ENCODE measurements around the gene TERB1. TPM values are rescaled to one million over a fixed set of nuclear protein-coding genes. Genes with fewer than 3 reads are reported as not detected.

The TERB1 gene
- total RNA-seq, 2 experiments from 2014 or later, result 0.11 to 0.22 TPM

DNA sequence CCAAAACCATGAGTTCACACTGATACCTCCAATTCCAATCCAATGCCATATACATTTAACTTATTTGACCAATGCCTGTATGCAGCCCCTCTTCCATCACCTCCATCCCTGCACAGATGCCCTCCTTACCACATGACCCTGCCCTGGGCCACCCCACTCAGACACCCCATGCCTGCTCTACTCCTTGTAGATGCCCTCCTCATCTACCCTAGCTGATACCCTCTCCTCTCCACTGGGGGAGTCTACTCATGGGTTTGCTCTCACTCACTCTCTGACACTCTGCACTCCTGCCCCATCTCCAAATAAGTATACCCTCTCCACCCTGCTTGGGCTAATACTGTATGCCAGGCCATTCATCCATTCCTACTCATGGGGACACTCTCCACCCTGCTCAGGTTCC, 88.9 kb downstream of the TERB1 start:
- H3K9me3 ChIP-seq (ENCODE audit: control insufficient read depth in 1 of 2, insufficient read depth in 1 of 2, low read length in 2 of 2), result peaks cover 0 to 8% of the 10 kb centered on the region in 2 experiments
- no peaks in the 10 kb centered on the region for H3K36me3 Mint-ChIP-seq (ENCODE audit: low read depth)
- H3K27ac ChIP-seq (ENCODE audit: low read depth in 1 of 2, low read length in 2 of 2), result no peak overlapping the region
- ATAC-seq (ENCODE audit: poor library complexity), result no peak
- no peak overlapping the region for H3K4me3 ChIP-seq (ENCODE audit: low read length)
- H3K4me1 Mint-ChIP-seq (ENCODE audit: low read depth), result no peaks in the 10 kb centered on the region
- POLR2A ChIA-PET, result interaction anchor here (0.7 kb wide), 1 partner anchor 15 kb away, joined by 3 read pairs; no protein-coding TSS in a partner anchor
- TF ChIP-seq, protein P1, sequence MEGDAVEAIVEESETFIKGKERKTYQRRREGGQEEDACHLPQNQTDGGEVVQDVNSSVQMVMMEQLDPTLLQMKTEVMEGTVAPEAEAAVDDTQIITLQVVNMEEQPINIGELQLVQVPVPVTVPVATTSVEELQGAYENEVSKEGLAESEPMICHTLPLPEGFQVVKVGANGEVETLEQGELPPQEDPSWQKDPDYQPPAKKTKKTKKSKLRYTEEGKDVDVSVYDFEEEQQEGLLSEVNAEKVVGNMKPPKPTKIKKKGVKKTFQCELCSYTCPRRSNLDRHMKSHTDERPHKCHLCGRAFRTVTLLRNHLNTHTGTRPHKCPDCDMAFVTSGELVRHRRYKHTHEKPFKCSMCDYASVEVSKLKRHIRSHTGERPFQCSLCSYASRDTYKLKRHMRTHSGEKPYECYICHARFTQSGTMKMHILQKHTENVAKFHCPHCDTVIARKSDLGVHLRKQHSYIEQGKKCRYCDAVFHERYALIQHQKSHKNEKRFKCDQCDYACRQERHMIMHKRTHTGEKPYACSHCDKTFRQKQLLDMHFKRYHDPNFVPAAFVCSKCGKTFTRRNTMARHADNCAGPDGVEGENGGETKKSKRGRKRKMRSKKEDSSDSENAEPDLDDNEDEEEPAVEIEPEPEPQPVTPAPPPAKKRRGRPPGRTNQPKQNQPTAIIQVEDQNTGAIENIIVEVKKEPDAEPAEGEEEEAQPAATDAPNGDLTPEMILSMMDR (IDR thresholded peaks at IDR 0.05), result no peak
- H3K27me3 ChIP-seq (ENCODE audit: control insufficient read depth in 1 of 2, insufficient read depth in 2 of 2, low read length in 2 of 2), result no peaks in the 10 kb centered on the region
- DNase-seq, result no peak
- CTCF ChIA-PET, result interaction anchor here (1.2 kb wide), 1 partner anchor 104 kb away, joined by 3 read pairs; no protein-coding TSS in a partner anchor
- H3K4me3 Mint-ChIP-seq, result no peak overlapping the region
- H3K9me3 Mint-ChIP-seq, result no peaks in the 10 kb centered on the region
- no peak overlapping the region for H3K27ac Mint-ChIP-seq
- peaks cover 15% of the 10 kb centered on the region for H3K27me3 Mint-ChIP-seq
- intact Hi-C loops (cut with DNase I, micrococcal nuclease), result no loop called here
- H3K4me1 ChIP-seq (ENCODE audit: insufficient read depth, low read length), result no peaks in the 10 kb centered on the region
- H3K36me3 ChIP-seq (ENCODE audit: insufficient read depth, low read length), result no peaks in the 10 kb centered on the region

- no peak overlapping the region for H3K27ac ChIP-seq (ENCODE audit: low read depth in 1 of 2, low read length in 2 of 2)
- H3K36me3 Mint-ChIP-seq (ENCODE audit: low read depth), result no peaks in the 10 kb centered on the region
- H3K4me3 Mint-ChIP-seq, result no peak overlapping the region
- H3K4me1 ChIP-seq (ENCODE audit: insufficient read depth, low read length), result no peaks in the 10 kb centered on the region
- ATAC-seq (ENCODE audit: poor library complexity) (no peak), DNase-seq (no peak)
- H3K27me3 ChIP-seq (ENCODE audit: control insufficient read depth in 1 of 2, insufficient read depth in 2 of 2, low read length in 2 of 2), result no peaks in the 10 kb centered on the region
- intact Hi-C loops (cut with DNase I, micrococcal nuclease), result no loop called here
- ChIA-PET POLR2A (no interaction called here), CTCF (no interaction called here)
- peaks cover 15% of the 10 kb centered on the region for H3K27me3 Mint-ChIP-seq
- H3K9me3 ChIP-seq (ENCODE audit: control insufficient read depth in 1 of 2, insufficient read depth in 1 of 2, low read length in 2 of 2), result peaks cover 0 to 8% of the 10 kb centered on the region in 2 experiments
- TF ChIP-seq, protein P1 (IDR thresholded peaks at IDR 0.05), result no peak
- no peaks in the 10 kb centered on the region for H3K9me3 Mint-ChIP-seq
- no peaks in the 10 kb centered on the region for H3K4me1 Mint-ChIP-seq (ENCODE audit: low read depth)
- H3K27ac Mint-ChIP-seq, result no peak overlapping the region
- H3K4me3 ChIP-seq (ENCODE audit: low read length), result no peak overlapping the region
- H3K36me3 ChIP-seq (ENCODE audit: insufficient read depth, low read length), result no peaks in the 10 kb centered on the region
These were observed 89.8 kb downstream of the TERB1 start for GRCh38 chr16:66711581-66711980.

GRCh38 chr16:66706506-66706880, 94.9 kb downstream of the TERB1 start:
- Mint-ChIP-seq H3K27me3 (peaks cover 15% of the 10 kb centered on the region), H3K27ac (no peak overlapping the region), H3K36me3 (ENCODE audit: low read depth) (no peaks in the 10 kb centered on the region), H3K4me1 (ENCODE audit: low read depth) (no peaks in the 10 kb centered on the region), H3K9me3 (no peaks in the 10 kb centered on the region), H3K4me3 (no peak overlapping the region)
- ATAC-seq (ENCODE audit: poor library complexity) (no peak), DNase-seq (no peak)
- ChIA-PET POLR2A (no interaction called here), CTCF (no interaction called here)
- Histone ChIP-seq H3K4me3 (ENCODE audit: low read length) (no peak overlapping the region), H3K27me3 (ENCODE audit: control insufficient read depth in 1 of 2, insufficient read depth in 2 of 2, low read length in 2 of 2) (no peaks in the 10 kb centered on the region), H3K27ac (ENCODE audit: low read depth in 1 of 2, low read length in 2 of 2) (no peak overlapping the region), H3K36me3 (ENCODE audit: insufficient read depth, low read length) (no peaks in the 10 kb centered on the region), H3K4me1 (ENCODE audit: insufficient read depth, low read length) (no peaks in the 10 kb centered on the region), H3K9me3 (ENCODE audit: control insufficient read depth in 1 of 2, insufficient read depth in 1 of 2, low read length in 2 of 2) (peaks cover 0 to 4% of the 10 kb centered on the region in 2 experiments)
- TF ChIP-seq, protein P1 (IDR thresholded peaks at IDR 0.05), result no peak
- intact Hi-C loops (cut with DNase I, micrococcal nuclease), result no loop called here
